ENCODE data around the gene NFKBIB.

Gene NFKBIB

GRCh38 chr19:38900202-38900629, 447 bp downstream of the NFKBIB start:
- TF ChIP-seq, protein P1, sequence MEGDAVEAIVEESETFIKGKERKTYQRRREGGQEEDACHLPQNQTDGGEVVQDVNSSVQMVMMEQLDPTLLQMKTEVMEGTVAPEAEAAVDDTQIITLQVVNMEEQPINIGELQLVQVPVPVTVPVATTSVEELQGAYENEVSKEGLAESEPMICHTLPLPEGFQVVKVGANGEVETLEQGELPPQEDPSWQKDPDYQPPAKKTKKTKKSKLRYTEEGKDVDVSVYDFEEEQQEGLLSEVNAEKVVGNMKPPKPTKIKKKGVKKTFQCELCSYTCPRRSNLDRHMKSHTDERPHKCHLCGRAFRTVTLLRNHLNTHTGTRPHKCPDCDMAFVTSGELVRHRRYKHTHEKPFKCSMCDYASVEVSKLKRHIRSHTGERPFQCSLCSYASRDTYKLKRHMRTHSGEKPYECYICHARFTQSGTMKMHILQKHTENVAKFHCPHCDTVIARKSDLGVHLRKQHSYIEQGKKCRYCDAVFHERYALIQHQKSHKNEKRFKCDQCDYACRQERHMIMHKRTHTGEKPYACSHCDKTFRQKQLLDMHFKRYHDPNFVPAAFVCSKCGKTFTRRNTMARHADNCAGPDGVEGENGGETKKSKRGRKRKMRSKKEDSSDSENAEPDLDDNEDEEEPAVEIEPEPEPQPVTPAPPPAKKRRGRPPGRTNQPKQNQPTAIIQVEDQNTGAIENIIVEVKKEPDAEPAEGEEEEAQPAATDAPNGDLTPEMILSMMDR (IDR thresholded peaks at IDR 0.05; ENCODE audit: control insufficient read depth, insufficient read depth, low read depth, low read length, missing control alignments): no peak
- DNase-seq (ENCODE audit: low read depth): no peak

GRCh38 chr19:38900743-38901190, 998 bp downstream of the NFKBIB start:
- TF ChIP-seq, protein P1 (IDR thresholded peaks at IDR 0.05; ENCODE audit: control insufficient read depth, insufficient read depth, low read depth, low read length, missing control alignments): no peak
- no peak overlapping the region for H3K4me3 ChIP-seq (ENCODE audit: control insufficient read depth, low read depth, low read length)
- no peak for DNase-seq (ENCODE audit: low read depth)

More at GRCh38 chr19:38900202-38900629, 447 bp downstream of the NFKBIB start:
- peak overlapping the region; percentile 76 for H3K4me3 ChIP-seq (ENCODE audit: control insufficient read depth, low read depth, low read length)

DNA sequence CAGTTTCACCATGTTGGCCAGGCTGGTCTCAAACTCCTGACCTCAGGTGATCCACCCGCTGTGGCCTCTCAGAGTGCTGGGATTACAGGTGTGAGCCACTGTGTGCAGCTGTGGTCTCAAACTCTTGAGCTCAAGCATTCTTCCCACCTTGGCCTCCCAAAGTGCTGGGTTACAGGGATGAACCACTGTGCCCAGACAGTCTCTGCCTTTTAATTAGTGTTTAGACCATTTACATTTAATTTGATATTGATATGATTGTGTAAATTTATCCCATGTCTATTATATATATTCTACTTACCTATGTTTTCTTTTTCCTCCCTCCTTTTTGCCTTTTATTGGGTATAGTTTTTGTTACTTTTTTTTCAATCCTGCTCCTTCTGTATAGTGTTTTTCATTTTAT, 1.9 kb downstream of the NFKBIB start:
- TF ChIP-seq, protein P1 (IDR thresholded peaks at IDR 0.05; ENCODE audit: control insufficient read depth, insufficient read depth, low read depth, low read length, missing control alignments): no peak
- DNase-seq (ENCODE audit: low read depth): no peak
- no peak overlapping the region for H3K4me3 ChIP-seq (ENCODE audit: control insufficient read depth, low read depth, low read length)

DNA sequence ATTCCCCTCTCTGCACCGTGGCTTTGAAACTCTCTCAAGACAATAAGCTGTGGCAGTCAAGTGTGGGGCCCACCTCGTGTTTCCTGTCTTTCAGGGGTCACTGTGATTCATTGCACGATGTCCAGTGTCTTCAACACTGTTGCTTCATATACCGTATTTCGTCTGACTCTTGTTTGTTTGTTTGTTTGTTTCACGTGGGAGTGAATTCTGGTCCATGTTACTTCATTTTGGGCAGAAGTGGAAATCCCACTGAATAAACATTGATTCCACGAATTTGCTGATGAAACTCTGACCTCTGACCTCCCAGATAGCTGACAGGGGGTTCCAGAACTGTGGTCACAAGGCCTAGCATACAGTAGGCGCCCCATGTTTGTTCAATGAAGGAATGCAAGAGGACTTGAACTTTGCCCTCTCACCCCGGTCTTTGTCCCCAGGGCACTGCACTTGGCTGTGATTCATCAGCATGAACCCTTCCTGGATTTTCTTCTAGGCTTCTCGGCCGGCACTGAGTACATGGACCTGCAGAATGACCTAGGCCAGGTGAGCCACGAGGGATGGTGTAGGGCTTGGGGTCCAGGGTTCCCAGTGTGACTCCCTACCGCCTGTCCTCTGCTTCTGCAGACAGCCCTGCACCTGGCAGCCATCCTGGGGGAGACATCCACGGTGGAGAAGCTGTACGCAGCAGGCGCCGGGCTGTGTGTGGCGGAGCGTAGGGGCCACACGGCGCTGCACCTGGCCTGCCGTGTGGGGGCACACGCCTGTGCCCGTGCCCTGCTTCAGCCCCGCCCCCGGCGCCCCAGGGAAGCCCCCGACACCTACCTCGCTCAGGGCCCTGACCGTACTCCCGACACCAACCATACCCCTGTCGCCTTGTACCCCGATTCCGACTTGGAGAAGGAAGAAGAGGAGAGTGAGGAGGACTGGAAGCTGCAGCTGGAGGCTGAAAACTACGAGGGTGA, 5.1 kb downstream of the NFKBIB start:
- TF ChIP-seq, protein P1 (IDR thresholded peaks at IDR 0.05; ENCODE audit: control insufficient read depth, insufficient read depth, low read depth, low read length, missing control alignments): no peak
- no peak overlapping the region for H3K4me3 ChIP-seq (ENCODE audit: control insufficient read depth, low read depth, low read length)
- no peak for DNase-seq (ENCODE audit: low read depth)

- TF ChIP-seq, protein P1 (IDR thresholded peaks at IDR 0.05; ENCODE audit: control insufficient read depth, insufficient read depth, low read depth, low read length, missing control alignments): no peak
- no peak for DNase-seq (ENCODE audit: low read depth)
These were observed 5.9 kb downstream of the NFKBIB start for GRCh38 chr19:38905620-38906019.

DNA sequence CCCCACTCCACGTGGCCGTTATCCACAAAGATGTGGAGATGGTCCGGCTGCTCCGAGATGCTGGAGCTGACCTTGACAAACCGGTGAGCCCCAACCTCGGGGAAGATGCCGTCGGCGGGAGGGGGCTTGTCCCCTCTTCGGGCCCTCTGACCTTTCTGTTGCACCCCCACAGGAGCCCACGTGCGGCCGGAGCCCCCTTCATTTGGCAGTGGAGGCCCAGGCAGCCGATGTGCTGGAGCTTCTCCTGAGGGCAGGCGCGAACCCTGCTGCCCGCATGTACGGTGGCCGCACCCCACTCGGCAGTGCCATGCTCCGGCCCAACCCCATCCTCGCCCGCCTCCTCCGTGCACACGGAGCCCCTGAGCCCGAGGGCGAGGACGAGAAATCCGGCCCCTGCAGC, 7.5 kb downstream of the NFKBIB start:
- H3K4me3 ChIP-seq (ENCODE audit: control insufficient read depth, low read depth, low read length): no peak overlapping the region
- TF ChIP-seq, protein P1 (IDR thresholded peaks at IDR 0.05; ENCODE audit: control insufficient read depth, insufficient read depth, low read depth, low read length, missing control alignments): no peak

More at GRCh38 chr19:38905620-38906019, 5.9 kb downstream of the NFKBIB start:
- no peak overlapping the region for H3K4me3 ChIP-seq (ENCODE audit: control insufficient read depth, low read depth, low read length)

More for the DNA sequence above, 7.5 kb downstream of the NFKBIB start:
- DNase-seq (ENCODE audit: low read depth): no peak
